Measurements from ENCODE around the gene JTB. TPM values are rescaled to one million over a fixed set of nuclear protein-coding genes. Genes with fewer than 3 reads are reported as not detected.

The JTB gene
- total and polyA plus RNA-seq, 7 donors = 87.6 to 266 (median 118) TPM

DNA sequence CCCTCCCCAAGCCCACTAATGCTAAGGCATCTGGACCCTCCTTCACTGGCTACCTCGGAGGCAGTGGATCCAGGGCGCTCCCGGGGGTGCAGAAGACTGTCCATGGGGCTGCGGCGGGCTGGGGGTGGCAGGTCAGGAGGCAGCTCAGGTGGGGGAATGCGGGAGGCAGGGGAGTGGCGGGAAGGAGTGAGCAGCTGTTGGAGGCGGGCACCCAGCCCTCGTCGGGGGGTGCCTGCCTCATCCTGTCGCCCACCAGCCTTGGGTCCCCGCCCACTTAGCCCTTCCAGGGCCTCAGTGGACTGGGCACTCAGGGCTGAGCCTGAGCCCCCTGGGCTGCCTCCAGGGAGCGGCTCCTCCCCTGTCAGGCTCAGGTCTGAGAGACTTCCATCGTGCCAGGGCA, 44.0 kb downstream of the JTB start:
- intact Hi-C loops (cut with DNase I) = no loop called here
- 86 to 93% (median 93%) methylated on average over 9 to 14 of the region's 14 CpGs for WGBS, 3 donors

DNA sequence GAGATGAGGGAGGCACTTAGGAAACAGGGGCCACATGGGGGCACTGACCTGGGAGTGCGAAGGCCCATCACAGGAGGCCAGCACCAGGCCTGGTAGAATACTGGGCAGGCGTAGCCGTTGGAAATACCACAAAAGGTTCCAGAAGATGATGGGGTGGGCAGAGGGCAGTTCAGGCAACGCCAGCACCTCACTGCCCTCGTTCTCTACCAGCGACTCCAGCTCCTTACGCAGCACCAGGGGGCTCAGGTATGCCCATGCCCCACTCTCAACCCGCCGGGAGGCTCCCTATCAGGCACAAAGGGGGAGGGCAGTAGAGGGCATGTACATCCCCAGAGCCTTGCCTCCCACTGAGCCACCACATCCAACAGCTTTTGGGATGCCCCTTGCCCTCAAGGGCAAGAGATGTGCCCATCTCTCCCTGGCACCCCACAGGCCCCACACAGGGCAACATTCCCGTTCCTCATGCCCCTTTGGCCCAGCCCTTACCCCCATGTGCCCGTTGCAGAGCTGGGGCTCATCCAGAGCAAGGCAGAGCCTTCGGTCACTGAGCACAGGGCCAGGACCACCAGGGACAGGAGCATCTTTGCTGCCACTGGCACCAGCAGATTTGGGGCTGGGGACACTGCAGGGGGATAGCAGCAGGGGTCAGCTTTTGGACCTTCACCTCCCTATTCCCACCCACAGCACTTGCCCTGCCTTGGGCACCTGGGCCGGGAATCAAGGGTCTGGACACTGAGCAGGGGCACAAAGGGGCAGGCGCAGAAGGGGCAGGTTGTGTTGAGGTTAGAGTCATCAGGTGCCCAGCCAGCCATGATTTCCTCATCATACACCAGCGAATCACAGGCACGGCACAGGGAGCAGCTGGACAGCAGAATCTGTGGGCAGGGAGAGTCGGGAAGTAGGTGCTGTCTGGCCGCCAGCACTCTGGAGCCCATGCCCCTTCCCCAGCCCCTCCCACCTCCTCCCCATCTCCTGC, 45.0 kb downstream of the JTB start:
- WGBS, 3 donors = 92 to 94% (median 93%) methylated on average over 17 to 18 of the region's 18 CpGs
- no peak for DNase-seq
- H3K27me3 ChIP-seq (ENCODE audit: insufficient read depth in 3 of 3, low read length in 2 of 3) = no peaks in the 10 kb centered on the region
- no peaks in the 10 kb centered on the region for H3K9me3 ChIP-seq
- TF ChIP-seq CTCF (IDR thresholded peaks at IDR 0.05) = no peak
- no peak overlapping the region for H3K4me3 ChIP-seq
- no peak for ATAC-seq
- H3K4me1 ChIP-seq = no peaks in the 10 kb centered on the region
- peaks cover 13 to 87% of the 10 kb centered on the region in 2 donors for H3K36me3 ChIP-seq (ENCODE audit: insufficient read depth in 1 of 2, low read depth in 1 of 2)
- no peak overlapping the region for H3K27ac ChIP-seq
- intact Hi-C loops (cut with DNase I) = no loop called here

More for the DNA sequence above, 44.0 kb downstream of the JTB start:
- no peak for TF ChIP-seq CTCF (IDR thresholded peaks at IDR 0.05)
- H3K36me3 ChIP-seq (ENCODE audit: insufficient read depth in 1 of 2, low read depth in 1 of 2) = peaks cover 13 to 97% of the 10 kb centered on the region in 2 donors
- no peak overlapping the region for H3K4me3 ChIP-seq
- no peak overlapping the region for H3K27ac ChIP-seq
- ATAC-seq (no peak), DNase-seq (no peak)
- no peaks in the 10 kb centered on the region for H3K9me3 ChIP-seq
- H3K4me1 ChIP-seq = no peaks in the 10 kb centered on the region
- no peaks in the 10 kb centered on the region for H3K27me3 ChIP-seq (ENCODE audit: insufficient read depth in 3 of 3, low read length in 2 of 3)

- H3K9me3 ChIP-seq = no peaks in the 10 kb centered on the region
- WGBS, 3 donors = 82 to 87% (median 82%) methylated on average over 12 to 14 of the region's 14 CpGs
- no peak for TF ChIP-seq CTCF (IDR thresholded peaks at IDR 0.05)
- H3K27me3 ChIP-seq (ENCODE audit: insufficient read depth in 3 of 3, low read length in 2 of 3) = no peaks in the 10 kb centered on the region
- DNase-seq (no peak), ATAC-seq (no peak)
- no peaks in the 10 kb centered on the region for H3K4me1 ChIP-seq
- peaks cover 10 to 66% of the 10 kb centered on the region in 2 donors for H3K36me3 ChIP-seq (ENCODE audit: insufficient read depth in 1 of 2, low read depth in 1 of 2)
- intact Hi-C loops (cut with DNase I) = no loop called here
- no peak overlapping the region for H3K27ac ChIP-seq
- H3K4me3 ChIP-seq = no peak overlapping the region
Measured at GRCh38 chr1:153929981-153930948, 47.2 kb downstream of the JTB start.

- Histone ChIP-seq H3K27me3 (ENCODE audit: insufficient read depth in 3 of 3, low read length in 2 of 3) (no peaks in the 10 kb centered on the region), H3K36me3 (ENCODE audit: insufficient read depth in 1 of 2, low read depth in 1 of 2) (peaks cover 10 to 57% of the 10 kb centered on the region in 2 donors), H3K4me1 (no peaks in the 10 kb centered on the region), H3K27ac (no peak overlapping the region), H3K4me3 (no peak overlapping the region), H3K9me3 (no peaks in the 10 kb centered on the region)
- 87 to 91% (median 88%) methylated on average over 5 of the region's 5 CpGs for WGBS, 3 donors
- intact Hi-C loops (cut with DNase I) = no loop called here
- DNase-seq (no peak), ATAC-seq (no peak)
- no peak for TF ChIP-seq CTCF (IDR thresholded peaks at IDR 0.05)
Measured at GRCh38 chr1:153929426-153929825, 48.0 kb downstream of the JTB start.
